GM12891 (cell line): ENCODE results near the gene PIK3R3.

ENCODE experiments used
- POLR2A ChIP-seq: IDR thresholded peaks from 2 replicates; pipeline ENCODE4 v1.6.1; 2011; ENCODE audit warnings: low read depth, low read length, control low read depth
- POLR2AphosphoS5 ChIP-seq: IDR thresholded peaks from 2 replicates; pipeline ENCODE4 v1.6.1; 2011; ENCODE audit warnings: low read depth, low read length, control low read depth
- POU2F2 ChIP-seq: IDR thresholded peaks from 2 replicates; pipeline ENCODE4 v1.6.1; 2011; ENCODE audit warnings: low read depth, mild to moderate bottlenecking, control low read depth, low read length, moderate library complexity
- SPI1 ChIP-seq: IDR thresholded peaks from 2 replicates; pipeline ENCODE4 v1.6.1; 2011; ENCODE audit warnings: low read depth, low read length, control low read depth
- TAF1 ChIP-seq: IDR thresholded peaks from 2 replicates; pipeline ENCODE4 v1.6.1; 2011; ENCODE audit warnings: low read depth, low read length, control low read depth

DNA sequence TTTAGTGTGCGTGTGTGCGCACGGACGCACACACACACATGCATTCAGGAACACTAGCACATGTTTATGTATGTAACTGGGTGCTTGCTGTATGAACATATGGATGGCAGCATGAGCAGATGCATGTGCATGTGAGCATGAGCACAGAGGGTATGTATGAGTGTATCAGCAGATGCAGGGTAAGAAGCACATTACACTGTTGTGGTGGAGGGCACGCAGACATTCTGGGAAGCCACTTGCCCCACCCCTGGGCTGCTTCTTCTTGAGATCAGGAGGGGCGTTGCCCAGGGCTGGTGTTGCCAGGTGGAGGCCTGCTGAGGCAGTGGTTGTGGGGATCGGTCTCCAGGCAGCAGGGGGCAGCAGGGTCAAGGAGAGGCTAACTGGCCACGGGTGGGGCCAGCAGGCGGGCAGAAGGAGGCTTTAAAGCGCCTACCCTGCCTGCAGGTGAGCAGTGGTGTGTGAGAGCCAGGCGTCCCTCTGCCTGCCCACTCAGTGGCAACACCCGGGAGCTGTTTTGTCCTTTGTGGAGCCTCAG is 47.7 kb upstream of the PIK3R3 start:
- no peak for TF ChIP-seq POLR2A
- no peak for TF ChIP-seq POLR2AphosphoS5
- no peak for TF ChIP-seq TAF1
- no peak for TF ChIP-seq SPI1
- TF ChIP-seq POU2F2 = no peak
